ENCODE data around the gene LSM3.

The LSM3 gene

GRCh38 chr3:14157951-14158350 lies 20.7 kb upstream of the LSM3 start:
- DNase-seq (ENCODE audit: low read depth in 2 of 2, low spot score in 1 of 2): no peak

GRCh38 chr3:14158370-14158769 lies 20.2 kb upstream of the LSM3 start:
- DNase-seq (ENCODE audit: low read depth in 2 of 2, low spot score in 1 of 2): no peak

DNA sequence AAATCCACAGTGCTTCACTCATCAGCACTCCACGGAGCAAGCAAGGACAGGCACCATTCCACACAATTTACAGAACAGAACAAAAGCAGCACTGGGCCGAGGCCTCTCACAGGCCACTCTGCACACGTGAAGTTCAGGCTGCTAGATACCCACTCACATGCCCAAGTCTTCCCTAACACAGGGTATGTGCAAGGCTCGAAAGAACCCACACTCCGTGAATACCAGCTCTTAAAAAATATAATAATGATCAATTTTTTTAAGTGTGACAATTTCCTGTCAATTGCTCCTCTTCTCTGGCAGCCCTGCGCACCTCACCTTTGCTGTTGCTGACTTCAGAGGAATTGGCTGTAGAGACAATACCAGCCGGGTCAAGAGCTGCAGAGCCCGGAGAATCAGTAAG lies 19.2 kb upstream of the LSM3 start:
- no peak for DNase-seq (ENCODE audit: low read depth in 2 of 2, low spot score in 1 of 2)

GRCh38 chr3:14161282-14161681 lies 17.3 kb upstream of the LSM3 start:
- DNase-seq (ENCODE audit: low read depth in 2 of 2, low spot score in 1 of 2): no peak

- no peak for DNase-seq (ENCODE audit: low read depth in 2 of 2, low spot score in 1 of 2)
Observed at GRCh38 chr3:14162178-14162577, 16.4 kb upstream of the LSM3 start.

GRCh38 chr3:14166877-14167603 lies 11.6 kb upstream of the LSM3 start:
- DNase-seq (ENCODE audit: low read depth in 2 of 2, low spot score in 1 of 2): no peak

- DNase-seq (ENCODE audit: low read depth in 2 of 2, low spot score in 1 of 2): no peak
Observed at GRCh38 chr3:14169435-14169834, 9.2 kb upstream of the LSM3 start.

GRCh38 chr3:14169871-14170270 lies 8.7 kb upstream of the LSM3 start:
- DNase-seq (ENCODE audit: low read depth in 2 of 2, low spot score in 1 of 2): no peak

DNA sequence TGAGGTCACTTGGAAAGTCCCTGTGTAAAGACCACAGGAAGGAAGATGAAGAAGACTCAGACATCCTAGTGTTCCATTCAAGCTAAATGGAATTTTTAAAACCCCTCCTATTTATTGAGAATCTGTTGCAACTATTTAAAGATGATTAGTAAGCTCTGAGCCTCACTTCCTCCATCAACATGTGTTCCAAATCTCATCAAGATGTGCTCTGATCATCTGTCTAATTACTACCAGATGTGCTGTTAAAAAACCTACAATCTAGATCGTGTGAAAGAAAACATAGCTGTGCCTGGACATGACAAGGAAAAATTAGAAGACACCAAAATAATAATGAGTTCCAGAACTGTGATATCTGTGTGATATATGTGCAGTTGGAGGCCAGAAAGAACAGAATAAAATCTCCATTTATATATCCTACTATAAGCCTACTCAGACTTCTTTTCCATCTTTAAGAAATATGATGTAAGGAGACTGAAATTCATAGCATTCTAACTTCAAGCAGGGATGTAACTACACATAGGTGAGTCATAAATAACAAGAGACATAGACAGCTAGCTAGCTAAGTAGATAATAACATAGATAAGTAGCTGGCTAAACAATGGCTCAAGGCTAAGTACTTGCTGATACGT lies 8.0 kb upstream of the LSM3 start:
- no peak for DNase-seq (ENCODE audit: low read depth in 2 of 2, low spot score in 1 of 2)

- no peak for DNase-seq (ENCODE audit: low read depth in 2 of 2, low spot score in 1 of 2)
Observed at GRCh38 chr3:14172496-14172895, 6.1 kb upstream of the LSM3 start.

DNA sequence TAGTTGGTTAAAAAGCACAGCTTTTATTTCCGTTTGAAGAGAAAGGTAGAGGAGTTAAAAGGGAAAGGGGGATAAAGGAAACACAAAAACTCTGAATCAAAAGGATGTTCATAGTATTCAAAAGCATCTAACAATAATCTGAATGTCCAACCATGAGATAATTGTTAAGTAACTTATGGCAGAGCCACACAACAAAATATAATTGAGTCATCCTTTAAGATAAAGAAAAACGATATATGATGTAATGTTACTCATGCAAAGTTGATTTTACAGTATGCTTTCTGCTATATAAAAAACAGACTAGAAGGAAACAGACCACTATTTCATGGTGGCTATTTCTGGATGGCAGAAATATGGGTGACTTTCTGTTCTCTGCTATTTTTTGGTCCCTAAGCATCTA lies 4.1 kb upstream of the LSM3 start:
- no peak for DNase-seq (ENCODE audit: low read depth in 2 of 2, low spot score in 1 of 2)

DNA sequence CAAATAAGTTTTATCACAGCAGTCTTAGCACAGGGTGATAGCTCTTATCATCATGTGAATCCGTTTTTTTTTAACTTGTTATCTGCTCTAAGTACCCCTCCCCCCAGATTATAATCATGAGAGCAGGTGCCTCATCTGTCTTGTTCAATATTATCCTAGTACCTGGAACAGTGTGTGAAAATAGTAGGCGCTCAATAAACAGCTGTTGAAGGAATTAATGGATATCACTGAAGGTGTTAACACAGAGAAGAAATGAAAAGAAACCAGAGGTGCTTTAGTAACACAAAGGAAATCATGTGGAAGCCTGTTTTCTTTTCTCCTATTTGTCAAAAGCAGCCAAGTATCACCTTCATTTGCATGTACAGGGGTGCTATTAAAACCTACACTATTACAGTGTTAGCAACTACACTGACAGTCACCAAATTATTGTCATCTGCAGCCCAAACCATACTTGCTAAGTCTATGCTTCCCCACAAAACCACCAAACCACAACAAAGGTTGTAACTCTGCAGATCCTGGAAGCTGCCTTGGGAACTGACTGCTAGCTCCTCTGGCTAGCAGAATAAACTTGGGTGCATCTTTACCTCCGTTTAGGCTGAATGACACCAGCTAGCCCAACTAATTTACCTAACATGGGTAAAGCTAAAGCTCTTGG lies 3.1 kb upstream of the LSM3 start:
- DNase-seq (ENCODE audit: low read depth in 2 of 2, low spot score in 1 of 2): no peak

DNA sequence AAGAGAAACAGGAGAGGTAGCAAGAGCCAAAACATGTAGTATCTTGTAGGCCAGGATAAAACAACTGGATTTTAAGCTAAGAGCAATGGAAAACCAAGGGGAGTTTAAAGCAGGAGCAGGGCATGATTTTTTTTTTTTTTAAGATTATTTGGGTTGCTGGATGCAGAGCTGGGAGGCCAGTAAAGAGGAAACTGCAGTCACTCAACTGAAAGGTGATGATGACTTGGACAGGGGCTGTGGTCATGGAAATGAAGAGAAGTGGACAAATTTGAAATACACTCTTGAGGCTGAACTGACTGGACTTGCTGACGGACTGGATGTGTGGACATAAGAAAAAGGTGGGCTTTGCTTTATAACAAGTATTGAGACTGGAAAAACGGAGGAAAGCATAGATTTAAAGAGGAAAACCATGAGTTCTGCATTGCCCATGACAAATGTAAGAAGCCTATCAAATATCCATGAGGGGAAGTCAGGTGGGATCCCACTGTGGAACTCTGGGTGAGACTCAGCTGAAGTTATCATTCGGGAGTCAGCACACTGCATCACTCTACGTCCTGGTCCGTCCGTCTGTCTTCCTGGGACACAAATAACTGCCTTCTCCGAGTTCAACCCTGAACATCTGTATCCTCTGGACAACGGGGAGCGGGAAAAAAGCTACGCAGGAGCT lies 904 bp upstream of the LSM3 start:
- no peak for DNase-seq (ENCODE audit: low read depth in 2 of 2, low spot score in 1 of 2)

- DNase-seq (ENCODE audit: low read depth in 2 of 2, low spot score in 1 of 2): no peak
Observed at GRCh38 chr3:14179114-14179465, 473 bp downstream of the LSM3 start.

DNA sequence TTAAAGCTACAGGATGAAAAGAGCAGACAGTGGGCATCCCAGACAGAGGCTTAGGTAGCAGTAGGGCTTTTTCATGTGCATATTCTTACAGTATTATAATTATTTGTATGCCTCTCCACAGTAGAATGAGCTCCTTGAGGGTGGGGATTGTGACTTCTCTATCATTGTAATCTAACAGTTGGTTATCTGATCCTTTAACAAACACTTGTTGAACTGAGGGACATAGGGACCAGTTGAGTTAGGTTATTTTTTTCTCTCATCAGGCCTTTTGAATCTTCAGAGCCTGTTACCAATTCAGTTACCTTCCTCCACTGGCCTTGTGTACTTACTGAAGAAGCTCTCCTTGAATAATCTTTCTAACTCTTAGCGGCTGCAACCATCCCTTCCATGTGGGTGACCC lies 1.2 kb downstream of the LSM3 start:
- DNase-seq (ENCODE audit: low read depth in 2 of 2, low spot score in 1 of 2): no peak

DNA sequence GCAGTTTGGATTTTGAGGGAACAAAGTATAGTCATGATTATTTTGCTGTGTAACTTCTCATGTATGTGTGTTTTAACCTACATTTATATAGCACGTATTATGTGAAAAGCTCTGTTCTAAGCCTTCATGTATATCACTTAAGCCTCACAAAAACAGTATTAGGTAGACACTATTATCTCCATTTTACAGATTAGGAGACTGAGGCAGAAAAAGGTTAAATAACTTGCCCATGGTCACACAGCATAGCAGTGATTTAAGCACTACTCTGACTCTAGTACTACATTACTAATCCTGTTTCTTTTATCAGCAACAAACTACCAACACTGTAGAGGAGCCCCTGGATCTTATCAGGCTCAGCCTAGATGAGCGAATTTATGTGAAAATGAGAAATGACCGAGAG lies 2.6 kb downstream of the LSM3 start:
- DNase-seq (ENCODE audit: low read depth in 2 of 2, low spot score in 1 of 2): no peak

- DNase-seq (ENCODE audit: low read depth in 2 of 2, low spot score in 1 of 2): no peak
Observed at GRCh38 chr3:14183015-14183577, 4.5 kb downstream of the LSM3 start.

GRCh38 chr3:14186854-14187458 lies 8.3 kb downstream of the LSM3 start:
- DNase-seq (ENCODE audit: low read depth in 2 of 2, low spot score in 1 of 2): no peak

GRCh38 chr3:14188041-14188754 lies 9.6 kb downstream of the LSM3 start:
- no peak for DNase-seq (ENCODE audit: low read depth in 2 of 2, low spot score in 1 of 2)

- no peak for DNase-seq (ENCODE audit: low read depth in 2 of 2, low spot score in 1 of 2)
Observed at GRCh38 chr3:14194865-14195264, 16.2 kb downstream of the LSM3 start.

DNA sequence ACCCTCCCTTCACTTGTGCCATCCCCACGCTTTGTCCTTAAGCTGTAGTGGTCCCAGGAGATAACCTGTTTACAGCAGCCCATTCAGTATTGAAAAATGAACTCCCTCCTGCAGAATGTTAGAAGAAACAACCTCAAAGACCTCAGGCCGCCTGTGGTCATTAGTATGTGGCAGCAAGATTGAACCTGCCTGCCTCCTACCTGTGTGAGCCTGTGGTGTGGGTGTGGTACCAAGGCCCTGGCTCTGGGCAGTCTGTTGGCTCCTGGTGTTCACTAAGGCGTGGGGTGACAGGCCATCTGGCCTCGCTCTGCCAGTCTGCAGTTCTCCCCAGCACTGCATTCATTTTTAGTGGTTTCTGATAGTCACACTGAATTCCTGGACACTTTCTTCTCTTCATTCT lies 21.0 kb downstream of the LSM3 start:
- no peak for DNase-seq (ENCODE audit: low read depth in 2 of 2, low spot score in 1 of 2)
